ENCODE results near the gene PYM1. TPM values are rescaled to one million over a fixed set of nuclear protein-coding genes. Genes with fewer than 3 reads are reported as not detected.
"Not testable (repeated sequence)": the region's sequence is repeated elsewhere in the genome, so short reads cannot be mapped to it uniquely, and the experiment has no call there.

PYM1 gene
- polyA plus RNA-seq, 3 donors: 16.8 to 33.6 (median 26.2) TPM

GRCh38 chr12:55925870-55926737 lies 1.6 kb downstream of the PYM1 start:
- H3K27ac ChIP-seq (ENCODE audit: low read depth, low read length): peak overlapping the region; percentile 65
- WGBS, 3 donors: 7 to 15% (median 13%) methylated on average over 10 of the region's 10 CpGs

GRCh38 chr12:55925371-55925770 lies 2.3 kb downstream of the PYM1 start:
- 79 to 86% (median 81%) methylated on average over 4 of the region's 4 CpGs for WGBS, 3 donors
- H3K27ac ChIP-seq (ENCODE audit: low read depth, low read length): no peak overlapping the region

GRCh38 chr12:55923648-55924047 lies 4.0 kb downstream of the PYM1 start:
- H3K27ac ChIP-seq (ENCODE audit: low read depth, low read length): not testable (repeated sequence)
- WGBS, 3 donors: 91 to 94% (median 92%) methylated on average over 9 of the region's 9 CpGs

GRCh38 chr12:55922126-55922525 lies 5.6 kb downstream of the PYM1 start:
- 86 to 98% (median 93%) methylated on average over 3 of the region's 3 CpGs for WGBS, 3 donors
- no peak overlapping the region for H3K27ac ChIP-seq (ENCODE audit: low read depth, low read length)

- 85 to 90% (median 87%) methylated on average over 3 of the region's 3 CpGs for WGBS, 3 donors
- H3K27ac ChIP-seq (ENCODE audit: low read depth, low read length): not testable (repeated sequence)
Observed at GRCh38 chr12:55919032-55919431, 8.7 kb downstream of the PYM1 start.

GRCh38 chr12:55915482-55915859 lies 12.2 kb downstream of the PYM1 start:
- 55 to 71% (median 71%) methylated on average over 3 of the region's 3 CpGs for WGBS, 3 donors
- no peak overlapping the region for H3K27ac ChIP-seq (ENCODE audit: low read depth, low read length)

- H3K27ac ChIP-seq (ENCODE audit: low read depth, low read length): no peak overlapping the region
- 62 to 96% (median 96%) methylated on average over 4 of the region's 4 CpGs for WGBS, 3 donors
Observed at GRCh38 chr12:55912908-55913307, 14.8 kb downstream of the PYM1 start.

GRCh38 chr12:55909513-55909884 lies 18.2 kb downstream of the PYM1 start:
- no peak overlapping the region for H3K27ac ChIP-seq (ENCODE audit: low read depth, low read length)
- 18 to 78% (median 75%) methylated on average over 2 of the region's 2 CpGs for WGBS, 3 donors

GRCh38 chr12:55908726-55909512 lies 18.8 kb downstream of the PYM1 start:
- no peak overlapping the region for H3K27ac ChIP-seq (ENCODE audit: low read depth, low read length)
- WGBS, 3 donors: 25 to 80% (median 77%) methylated on average over 8 of the region's 8 CpGs

- no peak overlapping the region for H3K27ac ChIP-seq (ENCODE audit: low read depth, low read length)
- 45 to 77% (median 75%) methylated on average over 1 of the region's 1 CpG for WGBS, 3 donors
Observed at GRCh38 chr12:55906056-55906455, 21.6 kb downstream of the PYM1 start.

- 78 to 92% (median 92%) methylated on average over 7 of the region's 7 CpGs for WGBS, 3 donors
Observed at GRCh38 chr12:55901881-55902490, 25.7 kb downstream of the PYM1 start.

GRCh38 chr12:55899082-55899481 lies 28.6 kb downstream of the PYM1 start:
- 65 to 69% (median 65%) methylated on average over 2 of the region's 2 CpGs for WGBS, 3 donors
- H3K27ac ChIP-seq (ENCODE audit: low read depth, low read length): no peak overlapping the region

More at GRCh38 chr12:55901881-55902490, 25.7 kb downstream of the PYM1 start:
- no peak overlapping the region for H3K27ac ChIP-seq (ENCODE audit: low read depth, low read length)

GRCh38 chr12:55893723-55894122 lies 34.0 kb downstream of the PYM1 start:
- WGBS, 3 donors: 83 to 91% (median 90%) methylated on average over 1 of the region's 1 CpG
- H3K27ac ChIP-seq (ENCODE audit: low read depth, low read length): no peak overlapping the region

GRCh38 chr12:55891310-55891709 lies 36.4 kb downstream of the PYM1 start:
- WGBS, 3 donors: 88 to 94% (median 94%) methylated on average over 4 of the region's 4 CpGs
- no peak overlapping the region for H3K27ac ChIP-seq (ENCODE audit: low read depth, low read length)

- no peak overlapping the region for H3K27ac ChIP-seq (ENCODE audit: low read depth, low read length)
- 90 to 96% (median 95%) methylated on average over 1 of the region's 1 CpG for WGBS, 3 donors
Observed at GRCh38 chr12:55885113-55885512, 42.6 kb downstream of the PYM1 start.

GRCh38 chr12:55877824-55878223 lies 49.9 kb downstream of the PYM1 start:
- H3K27ac ChIP-seq (ENCODE audit: low read depth, low read length): no peak overlapping the region

- 75 to 90% (median 85%) methylated on average over 4 of the region's 4 CpGs for WGBS, 3 donors
- H3K27ac ChIP-seq (ENCODE audit: low read depth, low read length): no peak overlapping the region
Observed at GRCh38 chr12:55875704-55876467, 51.8 kb downstream of the PYM1 start.

- no peak overlapping the region for H3K27ac ChIP-seq (ENCODE audit: low read depth, low read length)
- 51 to 70% (median 54%) methylated on average over 2 of the region's 2 CpGs for WGBS, 3 donors
Observed at GRCh38 chr12:55874443-55874842, 53.3 kb downstream of the PYM1 start.
